ENCODE data around the gene ENPP5.
"Not testable (repeated sequence)": the region's sequence is repeated elsewhere in the genome, so short reads cannot be mapped to it uniquely, and the experiment has no call there.

The ENPP5 gene

GRCh38 chr6:46174904-46175303 lies 4.1 kb upstream of the ENPP5 start:
- DNase-seq = no peak

DNA sequence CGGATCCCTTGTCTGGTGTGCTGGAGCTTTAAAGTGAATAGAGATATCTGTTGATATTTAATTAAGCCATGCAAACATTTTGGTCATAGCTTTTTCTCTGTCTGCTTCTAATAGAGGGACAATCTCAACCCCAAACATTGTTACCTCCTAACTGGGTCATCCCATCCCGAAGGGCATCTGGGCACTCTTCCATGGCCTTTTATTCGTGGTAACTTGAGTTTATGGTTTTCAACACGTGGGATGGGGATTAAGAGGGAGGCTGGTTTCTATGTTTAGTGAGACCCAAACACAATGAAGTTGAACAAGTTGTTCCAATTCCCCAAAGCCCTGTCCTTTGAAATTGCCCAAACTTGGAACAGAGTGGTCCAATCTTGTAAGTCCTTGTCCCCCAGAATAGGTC lies 1.4 kb upstream of the ENPP5 start:
- DNase-seq = no peak

DNA sequence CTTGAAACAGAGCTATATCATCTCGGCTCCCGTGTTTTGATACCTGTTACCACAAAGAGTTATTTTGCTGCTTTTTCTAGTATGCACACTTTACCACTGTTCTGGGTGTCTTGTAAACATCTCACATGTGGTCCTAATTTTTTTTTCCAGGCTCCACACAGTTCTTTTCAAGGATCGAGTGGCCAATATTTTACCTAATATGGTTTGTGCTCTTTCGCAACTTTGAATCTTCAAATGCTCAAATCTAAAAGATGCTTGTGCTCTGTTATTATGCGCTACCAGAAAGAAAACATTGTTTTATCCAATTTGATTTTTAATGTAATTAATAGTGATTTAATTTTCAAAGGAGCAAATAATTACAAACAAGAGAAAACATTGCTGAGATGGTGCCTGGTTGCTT lies 10.7 kb downstream of the ENPP5 start:
- no peak for DNase-seq

- DNase-seq = no peak
Observed at GRCh38 chr6:46159229-46159628, 11.6 kb downstream of the ENPP5 start.

GRCh38 chr6:46156701-46157100 lies 14.1 kb downstream of the ENPP5 start:
- DNase-seq = no peak

DNA sequence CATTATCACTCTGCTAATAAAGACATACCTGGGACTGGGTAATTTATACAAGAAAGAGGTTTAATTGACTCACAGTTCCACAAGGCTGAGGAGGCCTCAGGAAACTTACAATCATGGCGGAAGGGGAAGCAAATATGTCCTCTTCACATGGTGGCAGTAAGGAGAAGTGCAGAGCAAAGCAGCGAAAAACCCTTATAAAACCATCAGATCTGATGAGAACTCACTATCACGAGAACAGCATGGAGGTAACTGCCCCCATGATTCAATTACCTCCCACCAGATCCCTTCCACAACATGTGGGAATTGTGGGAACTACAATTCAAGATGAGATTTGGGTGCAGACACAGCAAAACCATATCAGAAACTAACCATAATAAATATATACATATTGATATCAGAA lies 21.7 kb downstream of the ENPP5 start:
- not testable (repeated sequence) for DNase-seq

DNA sequence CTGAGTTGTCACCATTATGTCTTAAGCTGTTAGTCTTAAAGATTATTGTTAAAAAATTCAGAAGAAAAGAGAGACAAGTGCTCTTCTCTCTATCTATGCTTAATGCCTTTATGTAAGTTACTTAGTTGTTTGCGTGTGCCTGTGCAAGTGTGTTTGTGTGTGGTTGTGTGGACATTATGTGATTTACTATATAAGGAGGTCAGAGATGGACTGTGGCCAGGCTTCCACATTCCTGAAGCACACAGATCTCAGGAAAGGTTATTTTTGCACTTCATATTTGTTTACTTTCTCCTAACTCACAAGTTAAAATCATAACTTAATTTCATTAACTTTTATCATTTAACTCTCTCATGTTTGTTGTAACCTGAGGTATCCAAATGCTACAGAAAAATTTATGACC lies 26.5 kb downstream of the ENPP5 start:
- no peak for DNase-seq

GRCh38 chr6:46138281-46138680 lies 32.5 kb downstream of the ENPP5 start:
- DNase-seq = no peak

GRCh38 chr6:46137387-46137786 lies 33.4 kb downstream of the ENPP5 start:
- no peak for DNase-seq

DNA sequence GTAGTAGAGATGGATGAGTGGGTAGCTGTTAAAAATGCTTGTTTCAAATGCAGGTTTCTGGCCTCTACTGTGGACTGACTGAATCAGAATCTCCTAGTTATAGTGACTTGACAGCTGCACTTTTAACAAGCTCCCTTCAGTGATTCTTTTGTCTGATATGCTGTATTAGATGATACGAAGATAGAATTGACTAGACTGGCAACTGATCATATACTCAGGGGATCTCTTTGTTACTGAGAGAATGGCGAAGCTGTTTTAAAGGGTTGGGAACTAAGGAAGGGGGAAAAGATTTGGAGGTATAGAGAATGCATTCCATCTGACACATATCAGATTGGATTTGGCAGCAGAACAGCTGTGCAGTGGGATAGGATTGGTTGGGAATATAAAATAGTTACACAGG lies 33.9 kb downstream of the ENPP5 start:
- no peak for DNase-seq

DNA sequence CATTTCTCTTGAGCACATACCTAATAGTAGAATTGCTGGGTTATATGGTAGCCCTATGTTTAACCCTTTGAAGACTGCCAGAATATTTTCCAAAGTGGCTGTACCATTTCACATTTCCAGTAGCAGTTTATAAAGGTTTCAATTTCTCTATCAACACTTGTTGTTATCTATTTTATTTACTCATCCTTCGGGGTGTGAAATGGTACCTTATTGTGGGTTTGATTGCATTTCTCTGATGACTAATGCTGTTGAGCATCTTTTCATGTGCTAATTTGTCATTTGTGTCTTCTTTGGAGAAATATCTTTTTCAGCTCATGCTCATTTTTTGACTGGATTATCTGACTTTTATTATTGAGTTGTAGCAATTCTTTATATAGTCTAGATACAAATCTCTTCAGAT lies 35.6 kb downstream of the ENPP5 start:
- no peak for DNase-seq

GRCh38 chr6:46134216-46134615 lies 36.6 kb downstream of the ENPP5 start:
- DNase-seq = no peak

- DNase-seq = not testable (repeated sequence)
Observed at GRCh38 chr6:46131291-46131690, 39.5 kb downstream of the ENPP5 start.

DNA sequence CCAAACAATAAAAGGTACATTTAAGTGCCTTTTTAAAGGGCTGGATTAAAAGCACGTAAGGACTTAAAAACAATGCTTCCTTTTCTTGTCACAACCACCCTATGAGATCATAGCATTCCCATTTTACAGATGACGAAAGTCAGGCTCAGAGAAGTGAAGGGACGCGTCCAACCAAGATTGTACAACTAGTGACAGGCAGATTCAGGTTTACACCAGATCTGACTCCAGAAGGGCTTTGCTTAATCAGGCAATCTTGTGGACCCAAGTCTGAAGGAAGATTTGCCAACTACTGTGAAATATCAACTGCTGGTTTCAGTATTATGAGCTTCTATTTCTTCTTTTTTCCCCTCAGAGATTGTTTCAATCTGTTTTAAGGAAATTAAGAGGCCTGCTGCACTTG lies 40.1 kb downstream of the ENPP5 start:
- DNase-seq = no peak

- peak; percentile 89 for DNase-seq
Observed at GRCh38 chr6:46129629-46130511, 40.9 kb downstream of the ENPP5 start, which contains the start of gene ENPP4. TSS of gene ENPP4 (plus strand) at chr6:46129989. CDS start at chr6:46139584, 9,595 bp downstream.

DNA sequence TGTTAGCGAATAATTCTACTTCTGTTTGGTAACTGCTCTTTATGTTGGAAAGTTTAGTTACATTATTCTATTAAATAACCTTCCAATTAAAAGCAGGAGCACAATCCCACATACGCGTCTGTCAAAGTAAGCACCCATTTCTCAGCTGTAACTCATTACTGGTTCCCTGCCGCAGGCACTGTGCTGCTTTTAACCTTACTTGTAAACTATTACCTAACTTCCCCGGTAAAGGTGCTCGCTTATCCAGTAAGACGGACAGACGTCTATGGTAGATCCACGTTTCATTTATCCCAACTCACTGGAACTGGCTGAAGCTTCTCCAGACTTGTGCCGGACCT lies 41.5 kb downstream of the ENPP5 start:
- no peak for DNase-seq

DNA sequence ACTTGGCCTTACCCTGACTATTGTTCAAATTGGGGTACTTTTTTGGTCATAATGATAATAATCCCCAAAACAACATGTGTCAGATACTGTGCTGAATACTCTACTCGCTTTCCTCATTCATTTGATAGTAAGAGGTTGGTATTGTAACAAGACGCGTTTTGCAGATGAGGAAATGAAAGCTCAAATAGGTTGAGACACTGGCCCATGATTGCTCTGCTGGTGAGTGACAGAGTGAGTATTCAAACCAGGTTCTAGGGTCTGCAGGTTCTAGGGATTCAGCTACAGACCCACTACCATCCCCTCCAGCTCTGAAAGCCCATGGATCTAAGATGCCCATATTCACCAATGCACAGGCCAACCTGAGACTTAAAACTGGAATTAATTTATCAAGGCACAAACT lies 42.3 kb downstream of the ENPP5 start:
- DNase-seq = no peak

GRCh38 chr6:46119679-46120078 lies 51.1 kb downstream of the ENPP5 start:
- not testable (repeated sequence) for DNase-seq

- no peak for DNase-seq
Observed at GRCh38 chr6:46118836-46119235, 51.9 kb downstream of the ENPP5 start.

DNA sequence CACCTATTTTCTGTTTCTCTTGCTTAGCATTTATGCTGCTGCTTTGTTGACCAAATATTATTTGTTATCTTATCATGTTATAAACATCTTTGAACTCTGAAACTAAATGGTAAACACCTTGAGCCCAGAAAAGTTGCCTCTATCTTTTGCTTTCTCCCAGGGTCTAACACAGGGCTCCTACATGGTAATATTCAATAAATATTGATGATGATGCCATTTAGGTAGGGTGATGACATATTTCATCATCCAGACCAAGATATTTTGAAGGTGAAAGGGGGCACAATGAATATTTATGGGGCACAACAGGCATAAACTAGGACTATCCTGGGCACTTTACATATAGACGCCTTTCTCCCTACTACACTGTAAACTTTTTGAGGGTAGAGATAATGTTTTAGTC lies 52.6 kb downstream of the ENPP5 start:
- DNase-seq = no peak

DNA sequence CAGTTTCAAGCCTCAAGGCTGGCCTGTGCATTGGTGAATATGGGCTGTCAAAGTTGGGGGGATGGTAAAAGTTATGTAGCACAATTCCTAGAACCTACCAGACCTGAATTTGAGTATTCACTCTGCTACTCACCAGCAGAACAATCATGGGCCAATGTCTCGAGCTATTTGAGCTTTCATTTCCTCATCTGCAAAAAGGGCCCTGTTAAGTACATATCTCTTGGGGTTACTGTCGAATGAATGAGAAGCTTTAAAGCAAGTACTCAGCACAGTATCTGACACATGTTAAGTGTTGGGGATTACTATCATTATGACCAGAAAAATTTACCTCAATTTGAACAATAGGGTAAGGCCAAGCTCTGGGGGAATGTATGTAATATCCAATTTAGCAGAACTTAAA lies 54.5 kb downstream of the ENPP5 start:
- DNase-seq = no peak

DNA sequence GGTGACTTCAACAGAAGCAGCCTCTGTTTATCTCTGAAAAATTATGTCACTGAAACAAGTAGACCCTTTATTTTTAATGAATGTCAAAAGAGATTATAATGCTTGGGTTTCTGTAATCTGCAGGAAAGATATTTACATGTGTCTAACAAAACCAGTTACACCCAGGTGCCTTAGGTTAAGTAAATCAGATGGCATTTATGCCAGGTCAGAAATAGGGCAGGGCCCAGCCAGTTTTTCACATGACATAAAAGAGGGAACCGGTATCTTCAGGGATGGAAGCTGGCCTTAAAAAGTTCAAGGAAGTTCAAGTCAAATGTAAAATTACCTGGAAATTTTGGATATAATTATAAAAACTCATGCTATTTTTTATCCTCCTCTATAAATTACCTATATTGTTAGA lies 55.1 kb downstream of the ENPP5 start:
- no peak for DNase-seq

DNA sequence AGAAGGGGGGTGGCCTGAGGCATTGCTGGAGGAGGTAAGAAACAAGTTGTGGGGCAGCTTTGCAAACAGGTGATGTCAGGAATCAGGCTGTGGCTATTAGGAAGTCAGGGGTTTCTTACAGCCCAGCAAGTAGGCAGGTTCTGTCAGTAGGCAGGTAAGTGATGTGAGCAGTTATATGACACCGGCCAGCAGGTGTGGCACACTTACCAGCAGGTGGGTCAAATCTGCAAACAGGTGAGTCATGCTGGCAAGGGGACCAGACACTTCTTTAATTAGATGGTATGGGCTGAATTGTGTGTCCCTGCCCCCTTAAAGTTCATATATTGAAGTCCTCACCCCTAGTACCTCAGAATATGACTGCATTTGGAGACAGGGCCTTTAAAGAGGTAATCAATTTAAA lies 57.4 kb downstream of the ENPP5 start:
- DNase-seq = no peak

Data from SHP77 treated with DMSO at 0.1 percent for 48 hours (cell line).